Measurements from ENCODE around the gene RASSF7. TPM values are rescaled to one million over a fixed set of nuclear protein-coding genes. Genes with fewer than 3 reads are reported as not detected.
A peak's percentile ranks its signal among the peaks of the same experiment; 100 is the strongest.

Gene RASSF7
- total RNA-seq, 1 donor from 2014 or later: 72.5 TPM

DNA sequence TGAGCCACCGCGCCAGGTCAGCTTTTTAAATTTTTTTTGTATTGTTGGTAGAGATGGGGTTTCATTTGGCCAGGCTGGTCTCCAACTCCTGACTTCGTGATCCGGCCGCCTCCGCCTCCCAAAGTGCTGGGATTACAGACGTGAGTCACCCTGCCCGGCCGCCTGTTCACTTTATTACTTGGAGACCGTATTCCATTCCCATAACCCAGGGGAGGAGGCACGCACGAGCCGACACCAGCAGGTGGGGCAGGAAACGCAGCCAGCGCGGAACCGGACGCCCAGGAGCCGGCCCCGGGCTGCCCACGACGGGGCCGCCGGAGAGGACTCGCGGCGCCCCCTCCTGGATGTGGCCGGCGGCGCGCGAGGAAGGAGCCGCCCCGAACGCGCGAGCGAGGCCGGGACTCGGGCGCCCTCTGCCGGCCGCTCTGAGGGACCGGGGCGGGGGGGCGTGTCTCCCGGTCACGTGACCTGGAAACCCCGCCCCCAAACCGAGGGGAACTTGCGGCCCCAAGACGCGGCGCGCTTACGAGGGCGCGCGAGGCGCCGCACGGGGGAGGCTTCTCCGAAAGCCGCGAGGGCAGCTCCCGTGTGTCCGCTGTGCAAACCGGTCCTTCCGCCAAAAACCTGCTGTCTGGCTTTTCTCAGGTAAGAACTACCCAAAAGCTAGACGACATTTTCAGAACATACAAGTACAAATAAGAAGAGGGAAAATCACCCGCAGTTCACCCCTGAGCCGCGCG is 42.1 kb upstream of the RASSF7 start:
- peak overlapping the region; percentile 18 for H3K4me3 ChIP-seq (ENCODE audit: low read depth, low read length)
- no peaks in the 10 kb centered on the region for H3K36me3 ChIP-seq (ENCODE audit: control insufficient read depth, insufficient read depth, low read length)
- TF ChIP-seq, protein P1, sequence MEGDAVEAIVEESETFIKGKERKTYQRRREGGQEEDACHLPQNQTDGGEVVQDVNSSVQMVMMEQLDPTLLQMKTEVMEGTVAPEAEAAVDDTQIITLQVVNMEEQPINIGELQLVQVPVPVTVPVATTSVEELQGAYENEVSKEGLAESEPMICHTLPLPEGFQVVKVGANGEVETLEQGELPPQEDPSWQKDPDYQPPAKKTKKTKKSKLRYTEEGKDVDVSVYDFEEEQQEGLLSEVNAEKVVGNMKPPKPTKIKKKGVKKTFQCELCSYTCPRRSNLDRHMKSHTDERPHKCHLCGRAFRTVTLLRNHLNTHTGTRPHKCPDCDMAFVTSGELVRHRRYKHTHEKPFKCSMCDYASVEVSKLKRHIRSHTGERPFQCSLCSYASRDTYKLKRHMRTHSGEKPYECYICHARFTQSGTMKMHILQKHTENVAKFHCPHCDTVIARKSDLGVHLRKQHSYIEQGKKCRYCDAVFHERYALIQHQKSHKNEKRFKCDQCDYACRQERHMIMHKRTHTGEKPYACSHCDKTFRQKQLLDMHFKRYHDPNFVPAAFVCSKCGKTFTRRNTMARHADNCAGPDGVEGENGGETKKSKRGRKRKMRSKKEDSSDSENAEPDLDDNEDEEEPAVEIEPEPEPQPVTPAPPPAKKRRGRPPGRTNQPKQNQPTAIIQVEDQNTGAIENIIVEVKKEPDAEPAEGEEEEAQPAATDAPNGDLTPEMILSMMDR (IDR thresholded peaks at IDR 0.05; ENCODE audit: insufficient read depth, low read length, poor library complexity, severe bottlenecking): peak; percentile 35
- no peaks in the 10 kb centered on the region for H3K27me3 ChIP-seq (ENCODE audit: control insufficient read depth, insufficient read depth, low read length)
- DNase-seq (ENCODE audit: low read depth): peak; percentile 81

DNA sequence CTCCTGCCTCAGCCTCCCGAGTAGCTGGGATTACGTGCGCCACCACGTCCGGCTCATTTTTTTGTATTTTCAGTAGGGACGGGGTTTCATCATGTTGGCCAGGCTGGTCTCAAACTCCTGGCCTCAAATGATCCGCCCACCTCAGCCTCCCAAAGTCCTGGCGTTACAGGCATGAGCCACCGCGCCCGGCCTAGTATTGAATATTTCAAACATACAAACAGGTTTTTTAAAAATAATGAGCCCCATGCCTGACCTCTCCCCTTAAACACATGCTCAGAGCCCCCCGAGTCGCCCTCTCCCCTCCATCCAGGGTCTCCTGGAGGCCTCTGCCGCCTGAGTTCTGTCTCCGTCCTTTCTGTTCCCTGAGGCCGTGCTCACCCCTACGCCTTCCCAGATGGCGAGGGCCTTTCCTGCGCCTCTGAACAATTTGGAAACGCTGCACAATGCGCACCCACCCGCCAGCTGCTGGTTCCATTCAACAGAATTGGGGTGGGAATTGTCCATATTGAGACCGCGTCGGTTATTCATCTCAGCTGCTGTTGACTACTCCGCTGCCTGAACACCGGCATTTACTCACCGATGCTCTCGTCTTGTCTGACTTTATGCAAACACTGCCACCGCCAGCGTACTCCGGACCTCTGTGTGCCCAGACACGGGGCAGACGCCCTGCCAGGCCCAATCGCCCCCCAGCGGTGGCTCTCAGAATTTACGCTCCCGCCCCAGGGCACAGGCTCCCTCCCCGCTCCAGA is 40.2 kb upstream of the RASSF7 start:
- H3K27me3 ChIP-seq (ENCODE audit: control insufficient read depth, insufficient read depth, low read length): no peaks in the 10 kb centered on the region
- TF ChIP-seq, protein P1 (IDR thresholded peaks at IDR 0.05; ENCODE audit: insufficient read depth, low read length, poor library complexity, severe bottlenecking): no peak
- no peak for DNase-seq (ENCODE audit: low read depth)

DNA sequence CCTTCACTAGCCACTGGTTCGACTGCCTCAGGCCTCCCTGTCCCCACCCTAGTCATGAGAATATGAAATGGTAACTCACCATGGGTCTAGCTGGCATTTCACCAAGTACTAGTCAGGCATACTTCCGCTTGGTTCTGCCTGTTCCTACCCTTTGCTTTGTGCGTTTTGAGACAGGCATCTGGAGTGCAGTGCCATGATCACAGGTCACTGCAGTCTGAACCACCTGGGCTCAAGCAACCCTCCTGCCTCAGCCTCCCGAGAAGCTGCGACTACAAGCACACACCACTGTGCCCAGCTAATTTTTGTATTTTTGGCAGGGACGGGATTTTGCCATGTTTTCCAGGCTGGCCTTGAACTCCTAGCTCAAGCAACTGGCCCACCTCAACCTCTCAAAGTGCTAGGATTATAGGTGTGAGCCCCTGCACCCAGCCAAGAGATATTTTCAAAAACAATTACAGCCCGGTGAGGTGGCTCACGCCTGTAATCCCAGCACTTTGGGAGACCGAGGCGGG is 39.5 kb upstream of the RASSF7 start:
- no peak for DNase-seq (ENCODE audit: low read depth)
- TF ChIP-seq, protein P1 (IDR thresholded peaks at IDR 0.05; ENCODE audit: insufficient read depth, low read length, poor library complexity, severe bottlenecking): no peak
- Histone ChIP-seq H3K36me3 (ENCODE audit: control insufficient read depth, insufficient read depth, low read length) (no peaks in the 10 kb centered on the region), H3K27me3 (ENCODE audit: control insufficient read depth, insufficient read depth, low read length) (no peaks in the 10 kb centered on the region), H3K4me3 (ENCODE audit: low read depth, low read length) (no peak overlapping the region)

More for the DNA sequence above, 40.2 kb upstream of the RASSF7 start:
- no peak overlapping the region for H3K4me3 ChIP-seq (ENCODE audit: low read depth, low read length)
- H3K36me3 ChIP-seq (ENCODE audit: control insufficient read depth, insufficient read depth, low read length): no peaks in the 10 kb centered on the region

DNA sequence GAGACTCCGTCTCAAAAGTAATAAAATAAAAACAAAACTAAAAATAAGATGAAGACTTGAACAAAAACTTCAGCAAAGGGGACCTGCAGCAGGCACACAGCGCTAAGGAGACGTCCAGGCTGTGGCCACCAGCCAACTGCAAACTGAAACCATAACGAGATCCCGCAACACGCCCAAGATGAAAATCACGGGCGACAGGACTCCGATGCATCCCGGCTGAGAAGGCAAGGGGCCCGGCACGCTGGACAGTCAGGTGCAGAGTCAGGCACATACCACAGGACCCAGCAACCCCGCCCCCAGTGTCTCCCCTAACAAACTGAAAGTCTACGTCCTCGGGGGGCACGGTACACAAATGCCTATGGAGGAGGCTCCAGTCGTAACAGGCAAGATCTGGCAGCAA is 34.6 kb upstream of the RASSF7 start:
- TF ChIP-seq, protein P1 (IDR thresholded peaks at IDR 0.05; ENCODE audit: insufficient read depth, low read length, poor library complexity, severe bottlenecking): no peak
- no peaks in the 10 kb centered on the region for H3K36me3 ChIP-seq (ENCODE audit: control insufficient read depth, insufficient read depth, low read length)
- no peak for DNase-seq (ENCODE audit: low read depth)
- no peaks in the 10 kb centered on the region for H3K27me3 ChIP-seq (ENCODE audit: control insufficient read depth, insufficient read depth, low read length)
- no peak overlapping the region for H3K4me3 ChIP-seq (ENCODE audit: low read depth, low read length)

DNA sequence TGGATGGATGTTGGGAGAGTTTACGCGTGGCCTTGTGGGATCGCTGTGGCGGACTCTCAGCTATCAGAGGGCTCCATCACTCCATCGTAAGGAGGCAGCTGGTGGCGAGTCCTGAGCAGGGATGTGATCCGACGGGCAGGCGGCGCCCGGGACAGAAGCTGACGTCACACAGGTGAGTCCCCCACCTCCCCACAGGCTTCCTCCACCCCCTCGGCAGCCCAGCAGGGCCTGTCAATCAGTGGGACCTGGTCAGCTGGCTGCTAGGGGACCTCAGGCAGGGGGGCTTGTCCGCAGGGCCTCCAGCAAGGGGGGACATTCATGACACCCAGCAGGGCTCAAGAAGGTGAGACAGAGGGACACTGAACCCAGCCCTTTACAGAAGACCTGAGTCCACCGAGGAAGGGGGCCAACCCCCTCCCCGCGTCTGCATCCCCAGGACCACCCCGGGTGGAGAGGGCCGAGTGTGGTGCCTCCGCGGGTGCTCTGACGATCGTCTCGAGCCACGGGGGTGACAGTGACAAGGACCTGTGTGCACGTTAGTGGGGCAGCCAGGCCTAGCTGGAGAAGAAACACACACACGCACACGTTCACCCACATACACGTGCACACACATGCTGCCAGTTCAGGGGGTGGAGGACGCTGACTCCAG is 32.5 kb upstream of the RASSF7 start:
- no peak overlapping the region for H3K4me3 ChIP-seq (ENCODE audit: low read depth, low read length)
- TF ChIP-seq, protein P1 (IDR thresholded peaks at IDR 0.05; ENCODE audit: insufficient read depth, low read length, poor library complexity, severe bottlenecking): no peak
- no peaks in the 10 kb centered on the region for H3K27me3 ChIP-seq (ENCODE audit: control insufficient read depth, insufficient read depth, low read length)
- no peak for DNase-seq (ENCODE audit: low read depth)
- no peaks in the 10 kb centered on the region for H3K36me3 ChIP-seq (ENCODE audit: control insufficient read depth, insufficient read depth, low read length)

All from kidney epithelial cell (primary cell).